H9 (cell line): ENCODE measurements around the gene LYRM2. TPM values are rescaled to one million over a fixed set of nuclear protein-coding genes. Genes with fewer than 3 reads are reported as not detected.

Experiments used
- DNase-seq: peaks from one replicate; pipeline ENCODE4 v3.0.0-alpha.2; 2017
- H2AFZ ChIP-seq: one replicate; pipeline ENCODE4 v1.6.1; 2013; ENCODE audit warnings: mild to moderate bottlenecking, low read length, control low read depth, moderate library complexity
- H2AK5ac ChIP-seq: 2 replicates; pipeline ENCODE4 v1.6.1; 2013; ENCODE audit warnings: low read length, control low read depth, mixed read lengths; ENCODE audit not compliant: insufficient read length
- H2BK120ac ChIP-seq: one replicate; pipeline ENCODE4 v1.6.1; 2013; ENCODE audit warnings: low read depth, mild to moderate bottlenecking, low read length, control low read depth, inconsistent platforms; ENCODE audit not compliant: poor library complexity, severe bottlenecking
- H2BK12ac ChIP-seq: 2 replicates; pipeline ENCODE4 v1.6.1; 2013; ENCODE audit warnings: low read length, control low read depth, mixed read lengths, low read depth; ENCODE audit not compliant: insufficient read length
- H2BK15ac ChIP-seq: 2 replicates; pipeline ENCODE4 v1.6.1; 2013; ENCODE audit warnings: low read depth, low read length, control low read depth
- H2BK20ac ChIP-seq: one replicate; pipeline ENCODE4 v1.6.1; 2013; ENCODE audit warnings: low read depth, mild to moderate bottlenecking, low read length, control low read depth, inconsistent platforms; ENCODE audit not compliant: poor library complexity, severe bottlenecking
- H2BK5ac ChIP-seq: 2 replicates; pipeline ENCODE4 v1.6.1; 2013; ENCODE audit warnings: low read length, control low read depth, mixed read lengths; ENCODE audit not compliant: insufficient read length
- H3K14ac ChIP-seq: 2 replicates; pipeline ENCODE4 v1.6.1; 2013; ENCODE audit warnings: low read length, control low read depth; ENCODE audit not compliant: insufficient read depth
- H3K18ac ChIP-seq: 2 replicates; pipeline ENCODE4 v1.6.1; 2013; ENCODE audit warnings: low read depth, mild to moderate bottlenecking, mixed read lengths, low read length, control low read depth; ENCODE audit not compliant: insufficient read length
- H3K23ac ChIP-seq: 2 replicates; pipeline ENCODE4 v1.6.1; 2013; ENCODE audit warnings: low read length, control low read depth, mixed read lengths, low read depth; ENCODE audit not compliant: insufficient read length
- H3K23me2 ChIP-seq: 2 replicates; pipeline ENCODE4 v1.6.1; 2013; ENCODE audit warnings: low read depth, mild to moderate bottlenecking, mixed read lengths, low read length, control low read depth; ENCODE audit not compliant: insufficient read length, poor library complexity, severe bottlenecking
- H3K27ac ChIP-seq: 2 replicates; pipeline ENCODE4 v1.5.1; 2013; ENCODE audit warnings: low read length, control low read depth, mixed read lengths, low read depth; ENCODE audit not compliant: insufficient read length
- H3K27me3 ChIP-seq: 2 replicates; pipeline ENCODE4 v1.6.1; 2013; ENCODE audit warnings: low read length, control low read depth, inconsistent platforms; ENCODE audit not compliant: insufficient read depth
- H3K4ac ChIP-seq: 2 replicates; pipeline ENCODE4 v1.6.1; 2013; ENCODE audit warnings: low read depth, mild to moderate bottlenecking, control low read depth, inconsistent platforms, low read length, moderate library complexity
- H3K4me1 ChIP-seq: 2 replicates; pipeline ENCODE4 v1.6.1; 2013; ENCODE audit warnings: low read length, control low read depth, inconsistent platforms; ENCODE audit not compliant: insufficient read depth
- H3K4me2 ChIP-seq: 2 replicates; pipeline ENCODE4 v1.6.1; 2013; ENCODE audit warnings: low read length, control low read depth, mixed read lengths; ENCODE audit not compliant: insufficient read length, insufficient read depth
- H3K56ac ChIP-seq: 2 replicates; pipeline ENCODE4 v1.6.1; 2013; ENCODE audit warnings: low read depth, mild to moderate bottlenecking, mixed read lengths, low read length, control low read depth; ENCODE audit not compliant: insufficient read length
- H3K79me1 ChIP-seq: 2 replicates; pipeline ENCODE4 v1.6.1; 2013; ENCODE audit warnings: low read depth, mild to moderate bottlenecking, moderate library complexity, low read length, control low read depth, inconsistent platforms; ENCODE audit not compliant: insufficient read depth, poor library complexity, severe bottlenecking
- H3K79me2 ChIP-seq: 2 replicates; pipeline ENCODE4 v1.6.1; 2013; ENCODE audit warnings: low read length, control low read depth, inconsistent platforms; ENCODE audit not compliant: insufficient read depth
- H3K9ac ChIP-seq: 2 replicates; pipeline ENCODE4 v1.6.1; 2013; ENCODE audit warnings: low read length, control low read depth, mixed read lengths; ENCODE audit not compliant: insufficient read length; ENCODE audit errors: extremely low read depth
- H3K9me3 ChIP-seq: one replicate; pipeline ENCODE4 v1.6.1; 2013; ENCODE audit warnings: low read depth, low read length, inconsistent platforms; ENCODE audit not compliant: control insufficient read depth
- H3T11ph ChIP-seq: one replicate; pipeline ENCODE4 v1.6.1; 2013; ENCODE audit warnings: mild to moderate bottlenecking, low read length, control low read depth, inconsistent platforms
- H4K20me1 ChIP-seq: one replicate; pipeline ENCODE4 v1.6.1; 2013; ENCODE audit not compliant: control insufficient read depth, insufficient read length, insufficient read depth
- H4K5ac ChIP-seq: 2 replicates; pipeline ENCODE4 v1.6.1; 2013; ENCODE audit warnings: low read depth, mild to moderate bottlenecking, mixed read lengths, low read length, control low read depth; ENCODE audit not compliant: insufficient read length
- H4K8ac ChIP-seq: replicated peaks from 2 replicates; pipeline ENCODE4 v1.6.1; 2013; ENCODE audit warnings: low read length, control low read depth, mixed read lengths, low read depth; ENCODE audit not compliant: insufficient read length
- H4K91ac ChIP-seq: 2 replicates; pipeline ENCODE4 v1.6.1; 2013; ENCODE audit warnings: low read depth, mild to moderate bottlenecking, moderate library complexity, mixed read lengths, low read length, control low read depth; ENCODE audit not compliant: insufficient read length
- H3K27ac Mint-ChIP-seq, 3 experiments: 2 replicates in 2 of 3; 3 replicates in 1 of 3; pipeline ENCODE4 v1.8.0; 2020 to 2021; ENCODE audit warnings: mixed read lengths in 3 of 3, mild to moderate bottlenecking in 1 of 3, moderate library complexity in 1 of 3
- H3K27me3 Mint-ChIP-seq: 2 replicates; pipeline ENCODE4 v1.8.0; 2021; ENCODE audit warnings: low read depth, mild to moderate bottlenecking, moderate library complexity, mixed read lengths
- H3K36me3 Mint-ChIP-seq, 3 experiments: 2 replicates in 2 of 3; 3 replicates in 1 of 3; pipeline ENCODE4 v1.8.0; 2020 to 2021; ENCODE audit warnings: low read depth in 3 of 3, mixed read lengths in 3 of 3; ENCODE audit not compliant: insufficient read depth in 1 of 3
- H3K4me1 Mint-ChIP-seq, 2 experiments: 2 replicates each; pipeline ENCODE4 v1.8.0; 2020; ENCODE audit warnings: mixed read lengths in 2 of 2
- H3K4me3 Mint-ChIP-seq, 2 experiments: 2 replicates in 1 of 2; 3 replicates in 1 of 2; pipeline ENCODE4 v1.8.0; 2020 to 2021; ENCODE audit warnings: mild to moderate bottlenecking in 2 of 2, mixed read lengths in 2 of 2, moderate library complexity in 1 of 2
- H3K9me3 Mint-ChIP-seq, 2 experiments: 2 replicates in 1 of 2; 3 replicates in 1 of 2; pipeline ENCODE4 v1.8.0; 2020; ENCODE audit warnings: mild to moderate bottlenecking in 2 of 2, mixed read lengths in 2 of 2, moderate library complexity in 1 of 2
- WGBS: extraction: QIAGEN DNeasy Blood & Tissue Kit; methylation state at CpG from one replicate; pipeline ENCODE4 v1.1.7; 2013; ENCODE audit warnings: missing lambda C conversion rate, low lambda C conversion rate, mixed read lengths; ENCODE audit not compliant: insufficient read length; ENCODE audit errors: extremely low coverage; 5-methylcytosine and 5-hydroxymethylcytosine counted together
- total RNA-seq: library from RNA; stranded (reverse); gene quantifications from 2 replicates; pipeline ENCODE4 v1.2.1, GENCODE V29; 2021
- TF ChIP-seq, protein P1 (sequence below): fragments of 200-600 bp; sonication (generic); conservative IDR thresholded peaks from 3 replicates; pipeline ENCODE4 v1.8.0; 2021; ENCODE audit warnings: antibody characterized with exemption, mild to moderate bottlenecking

LYRM2 gene
- total RNA-seq, 1 experiment from 2014 or later: 29.8 TPM

DNA sequence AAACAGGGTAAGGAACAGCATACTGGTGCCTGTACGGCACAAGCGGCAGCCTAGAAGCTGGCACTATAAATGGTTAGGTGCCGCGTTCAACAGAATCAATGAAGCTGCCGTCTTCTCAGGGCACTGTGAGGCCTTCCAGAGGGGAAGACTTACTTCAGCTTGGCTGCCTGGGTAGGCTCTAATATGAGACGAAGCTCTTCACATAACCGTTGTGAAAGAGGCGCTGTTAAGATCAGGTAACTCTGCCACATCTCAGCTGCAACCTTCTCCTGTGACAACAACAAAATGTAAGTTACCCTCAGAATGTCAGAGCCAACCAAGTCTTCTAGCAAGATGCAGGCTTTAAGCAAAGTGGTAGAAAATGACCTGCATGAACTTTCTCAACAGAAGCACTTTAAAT is 12.0 kb upstream of the LYRM2 start:
- no peak overlapping the region for H4K5ac ChIP-seq
- no peak overlapping the region for H2BK12ac ChIP-seq
- no peak overlapping the region for H2AK5ac ChIP-seq
- no peaks in the 10 kb centered on the region for H3K27me3 ChIP-seq
- no peaks in the 10 kb centered on the region for H3K79me1 ChIP-seq
- no peak overlapping the region for H3K56ac ChIP-seq
- H3K18ac ChIP-seq: no peak overlapping the region
- TF ChIP-seq, protein P1, sequence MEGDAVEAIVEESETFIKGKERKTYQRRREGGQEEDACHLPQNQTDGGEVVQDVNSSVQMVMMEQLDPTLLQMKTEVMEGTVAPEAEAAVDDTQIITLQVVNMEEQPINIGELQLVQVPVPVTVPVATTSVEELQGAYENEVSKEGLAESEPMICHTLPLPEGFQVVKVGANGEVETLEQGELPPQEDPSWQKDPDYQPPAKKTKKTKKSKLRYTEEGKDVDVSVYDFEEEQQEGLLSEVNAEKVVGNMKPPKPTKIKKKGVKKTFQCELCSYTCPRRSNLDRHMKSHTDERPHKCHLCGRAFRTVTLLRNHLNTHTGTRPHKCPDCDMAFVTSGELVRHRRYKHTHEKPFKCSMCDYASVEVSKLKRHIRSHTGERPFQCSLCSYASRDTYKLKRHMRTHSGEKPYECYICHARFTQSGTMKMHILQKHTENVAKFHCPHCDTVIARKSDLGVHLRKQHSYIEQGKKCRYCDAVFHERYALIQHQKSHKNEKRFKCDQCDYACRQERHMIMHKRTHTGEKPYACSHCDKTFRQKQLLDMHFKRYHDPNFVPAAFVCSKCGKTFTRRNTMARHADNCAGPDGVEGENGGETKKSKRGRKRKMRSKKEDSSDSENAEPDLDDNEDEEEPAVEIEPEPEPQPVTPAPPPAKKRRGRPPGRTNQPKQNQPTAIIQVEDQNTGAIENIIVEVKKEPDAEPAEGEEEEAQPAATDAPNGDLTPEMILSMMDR: no peak
- no peak overlapping the region for H2BK120ac ChIP-seq
- H4K20me1 ChIP-seq: no peaks in the 10 kb centered on the region
- no peak overlapping the region for H4K91ac ChIP-seq
- no peaks in the 10 kb centered on the region for H3K4me1 ChIP-seq
- H3K14ac ChIP-seq: no peak overlapping the region
- H4K8ac ChIP-seq: no peak overlapping the region
- no peaks in the 10 kb centered on the region for H3K9me3 ChIP-seq
- no CpG with 5 or more reads among the region's 8 CpGs for WGBS
- no peak for DNase-seq
- H3K27ac Mint-ChIP-seq: peak overlapping the region in 1 of 3 experiments; percentile 31; a peak in 1 of 7 replicates
- H3K36me3 Mint-ChIP-seq: peaks cover 63 to 93% (median 74%) of the 10 kb centered on the region in 3 experiments; a peak in 6 of 7 replicates
- H3K4me2 ChIP-seq: no peak overlapping the region
- no peak overlapping the region for H2BK20ac ChIP-seq
- no peak overlapping the region for H3K9ac ChIP-seq
- no peaks in the 10 kb centered on the region for H3K79me2 ChIP-seq
- H3K4me3 Mint-ChIP-seq: no peak overlapping the region
- no peak overlapping the region for H2BK15ac ChIP-seq
- H2AFZ ChIP-seq: no peak overlapping the region
- H3T11ph ChIP-seq: no peak overlapping the region
- no peak overlapping the region for H2BK5ac ChIP-seq
- no peak overlapping the region for H3K4ac ChIP-seq
- H3K27me3 Mint-ChIP-seq: no peaks in the 10 kb centered on the region
- no peaks in the 10 kb centered on the region for H3K4me1 Mint-ChIP-seq
- H3K23ac ChIP-seq: no peak overlapping the region
- H3K23me2 ChIP-seq: no peaks in the 10 kb centered on the region
- no peaks in the 10 kb centered on the region for H3K9me3 Mint-ChIP-seq
- H3K27ac ChIP-seq: no peak overlapping the region
